GM12878 (cell line): Measurements from ENCODE around the gene BHLHA15.

Experiments
- NFYB ChIP-seq: IDR thresholded peaks from 2 replicates; pipeline ENCODE4 v1.6.1; 2011; ENCODE audit warnings: low read depth, mild to moderate bottlenecking, low read length, improper control_type of control experiment, moderate library complexity; ENCODE audit not compliant: insufficient read depth
- POLR2A ChIP-seq: IDR thresholded peaks from 2 replicates; pipeline ENCODE4 v1.6.1; 2011; ENCODE audit warnings: low read depth, mild to moderate bottlenecking, low read length
- POU2F2 ChIP-seq: IDR thresholded peaks from 3 replicates; pipeline ENCODE4 v1.6.1; 2011; ENCODE audit warnings: low read depth, mild to moderate bottlenecking, low read length, borderline replicate concordance
- TCF7 ChIP-seq: IDR thresholded peaks from 2 replicates; pipeline ENCODE4 v1.6.1; 2014; ENCODE audit warnings: antibody characterized with exemption, borderline replicate concordance
- TF ChIP-seq, protein P1 (sequence below), 3 experiments: IDR thresholded peaks in 2 of 3; conservative IDR thresholded peaks in 1 of 3; 2 replicates each; pipeline ENCODE4 v1.5.1; 2011; ENCODE audit warnings: low read depth in 3 of 3, low read length in 3 of 3, mild to moderate bottlenecking in 3 of 3, control low read depth in 2 of 3, moderate library complexity in 2 of 3, inconsistent platforms in 1 of 3, mixed read lengths in 1 of 3; ENCODE audit not compliant: control insufficient read depth in 2 of 3, insufficient read depth in 1 of 3; ENCODE audit errors: extremely low read depth in 1 of 3
- TF ChIP-seq, protein P2 (sequence below): fragments of 450-650 bp; IDR thresholded peaks from 2 replicates; pipeline ENCODE4 v1.6.1; 2017; ENCODE audit warnings: mild to moderate bottlenecking, moderate library complexity

DNA sequence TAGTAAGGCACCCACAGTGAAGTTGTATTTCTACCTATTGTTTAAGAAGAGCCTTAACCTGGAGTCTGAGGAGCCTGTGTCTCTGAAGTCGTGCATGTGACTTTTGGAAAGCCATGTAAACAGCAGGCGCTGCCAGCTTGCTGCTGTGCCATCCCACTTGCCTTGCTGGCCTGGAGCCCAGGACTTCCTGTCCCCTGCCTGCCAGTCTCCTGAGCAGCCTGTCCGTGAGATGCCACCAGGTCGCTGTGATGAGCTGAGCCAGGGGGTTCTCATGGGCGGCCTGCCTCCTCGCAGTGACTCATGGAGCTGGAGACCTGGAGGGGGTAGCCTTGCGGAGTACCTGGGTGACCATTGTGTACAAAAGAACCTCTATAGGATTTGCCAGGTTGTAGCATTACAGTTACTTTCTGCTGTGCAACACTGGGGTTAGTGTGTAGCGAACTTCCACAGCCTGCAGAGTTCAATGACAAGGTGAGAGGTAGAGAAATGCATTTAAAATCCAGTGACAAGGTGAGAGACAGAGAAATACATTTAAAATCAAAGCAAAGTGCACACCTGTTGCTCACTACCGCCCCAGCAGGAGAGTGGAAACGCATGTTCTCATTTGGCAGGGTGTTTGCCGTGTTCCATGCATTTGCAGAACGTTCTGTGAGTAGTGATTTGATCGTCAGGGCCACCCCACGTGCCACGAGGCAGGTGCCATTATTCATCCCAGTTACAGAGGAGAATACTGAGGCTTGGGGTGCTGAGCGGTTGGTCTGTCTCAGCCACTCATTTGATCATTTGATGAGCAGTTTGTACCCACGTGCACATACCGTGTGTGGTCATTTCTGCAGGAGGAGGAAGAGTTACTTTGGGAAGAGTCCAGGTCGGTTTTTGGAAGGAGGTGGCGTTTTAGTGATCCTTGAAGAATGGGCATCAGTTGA is 36.6 kb upstream of the BHLHA15 start:
- TF ChIP-seq, protein P1, sequence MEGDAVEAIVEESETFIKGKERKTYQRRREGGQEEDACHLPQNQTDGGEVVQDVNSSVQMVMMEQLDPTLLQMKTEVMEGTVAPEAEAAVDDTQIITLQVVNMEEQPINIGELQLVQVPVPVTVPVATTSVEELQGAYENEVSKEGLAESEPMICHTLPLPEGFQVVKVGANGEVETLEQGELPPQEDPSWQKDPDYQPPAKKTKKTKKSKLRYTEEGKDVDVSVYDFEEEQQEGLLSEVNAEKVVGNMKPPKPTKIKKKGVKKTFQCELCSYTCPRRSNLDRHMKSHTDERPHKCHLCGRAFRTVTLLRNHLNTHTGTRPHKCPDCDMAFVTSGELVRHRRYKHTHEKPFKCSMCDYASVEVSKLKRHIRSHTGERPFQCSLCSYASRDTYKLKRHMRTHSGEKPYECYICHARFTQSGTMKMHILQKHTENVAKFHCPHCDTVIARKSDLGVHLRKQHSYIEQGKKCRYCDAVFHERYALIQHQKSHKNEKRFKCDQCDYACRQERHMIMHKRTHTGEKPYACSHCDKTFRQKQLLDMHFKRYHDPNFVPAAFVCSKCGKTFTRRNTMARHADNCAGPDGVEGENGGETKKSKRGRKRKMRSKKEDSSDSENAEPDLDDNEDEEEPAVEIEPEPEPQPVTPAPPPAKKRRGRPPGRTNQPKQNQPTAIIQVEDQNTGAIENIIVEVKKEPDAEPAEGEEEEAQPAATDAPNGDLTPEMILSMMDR (IDR thresholded peaks at IDR 0.05 in 2 of 3, conservative IDR thresholded peaks at IDR 0.05 in 1 of 3; ENCODE audit: control insufficient read depth in 2 of 3, extremely low read depth in 1 of 3, insufficient read depth in 1 of 3, low read depth in 3 of 3, low read length in 3 of 3) = no peak
- TF ChIP-seq POLR2A (no peak), TCF7 (no peak), NFYB (no peak), POU2F2 (no peak)
- TF ChIP-seq, protein P2, sequence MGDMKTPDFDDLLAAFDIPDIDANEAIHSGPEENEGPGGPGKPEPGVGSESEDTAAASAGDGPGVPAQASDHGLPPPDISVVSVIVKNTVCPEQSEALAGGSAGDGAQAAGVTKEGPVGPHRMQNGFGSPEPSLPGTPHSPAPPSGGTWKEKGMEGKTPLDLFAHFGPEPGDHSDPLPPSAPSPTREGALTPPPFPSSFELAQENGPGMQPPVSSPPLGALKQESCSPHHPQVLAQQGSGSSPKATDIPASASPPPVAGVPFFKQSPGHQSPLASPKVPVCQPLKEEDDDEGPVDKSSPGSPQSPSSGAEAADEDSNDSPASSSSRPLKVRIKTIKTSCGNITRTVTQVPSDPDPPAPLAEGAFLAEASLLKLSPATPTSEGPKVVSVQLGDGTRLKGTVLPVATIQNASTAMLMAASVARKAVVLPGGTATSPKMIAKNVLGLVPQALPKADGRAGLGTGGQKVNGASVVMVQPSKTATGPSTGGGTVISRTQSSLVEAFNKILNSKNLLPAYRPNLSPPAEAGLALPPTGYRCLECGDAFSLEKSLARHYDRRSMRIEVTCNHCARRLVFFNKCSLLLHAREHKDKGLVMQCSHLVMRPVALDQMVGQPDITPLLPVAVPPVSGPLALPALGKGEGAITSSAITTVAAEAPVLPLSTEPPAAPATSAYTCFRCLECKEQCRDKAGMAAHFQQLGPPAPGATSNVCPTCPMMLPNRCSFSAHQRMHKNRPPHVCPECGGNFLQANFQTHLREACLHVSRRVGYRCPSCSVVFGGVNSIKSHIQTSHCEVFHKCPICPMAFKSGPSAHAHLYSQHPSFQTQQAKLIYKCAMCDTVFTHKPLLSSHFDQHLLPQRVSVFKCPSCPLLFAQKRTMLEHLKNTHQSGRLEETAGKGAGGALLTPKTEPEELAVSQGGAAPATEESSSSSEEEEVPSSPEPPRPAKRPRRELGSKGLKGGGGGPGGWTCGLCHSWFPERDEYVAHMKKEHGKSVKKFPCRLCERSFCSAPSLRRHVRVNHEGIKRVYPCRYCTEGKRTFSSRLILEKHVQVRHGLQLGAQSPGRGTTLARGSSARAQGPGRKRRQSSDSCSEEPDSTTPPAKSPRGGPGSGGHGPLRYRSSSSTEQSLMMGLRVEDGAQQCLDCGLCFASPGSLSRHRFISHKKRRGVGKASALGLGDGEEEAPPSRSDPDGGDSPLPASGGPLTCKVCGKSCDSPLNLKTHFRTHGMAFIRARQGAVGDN = no peak
